OCI-LY1 (cell line): ENCODE measurements around the gene ECSIT.

Source experiments
- H2AFZ ChIP-seq: fragments of 200-600 bp; sonication (generic), shearing (Covaris generic); 2 replicates; pipeline ENCODE4 v1.6.0; 2014; ENCODE audit warnings: antibody characterized with exemption, mild to moderate bottlenecking, low read length
- H3F3A ChIP-seq: fragments of 200-600 bp; sonication (generic), shearing (Covaris generic); 2 replicates; pipeline ENCODE4 v1.6.0; 2014; ENCODE audit warnings: mild to moderate bottlenecking, antibody characterized with exemption, low read length, moderate library complexity; ENCODE audit not compliant: insufficient read depth
- H3K27ac ChIP-seq: fragments of 200-600 bp; sonication (generic); 2 replicates; pipeline ENCODE4 v1.5.1; 2014; ENCODE audit warnings: low read length, mixed run types, mild to moderate bottlenecking, low read depth; ENCODE audit not compliant: poor library complexity, severe bottlenecking
- H3K27me3 ChIP-seq: fragments of 200-600 bp; sonication (generic); 2 replicates; pipeline ENCODE4 v1.6.0; 2014; ENCODE audit warnings: antibody characterized with exemption, mild to moderate bottlenecking, low read length, moderate library complexity; ENCODE audit not compliant: insufficient read depth
- H3K36me3 ChIP-seq: fragments of 200-600 bp; sonication (generic); 2 replicates; pipeline ENCODE4 v1.6.1; 2014; ENCODE audit warnings: mild to moderate bottlenecking, antibody characterized with exemption, low read length, moderate library complexity, mixed read lengths; ENCODE audit not compliant: insufficient read depth
- H3K4me1 ChIP-seq: fragments of 200-600 bp; sonication (generic); 2 replicates; pipeline ENCODE4 v1.5.1; 2014; ENCODE audit warnings: mild to moderate bottlenecking, low read length, moderate library complexity; ENCODE audit not compliant: insufficient read depth, severe bottlenecking
- H3K4me2 ChIP-seq: fragments of 200-600 bp; sonication (generic), shearing (Covaris generic); 2 replicates; pipeline ENCODE4 v1.6.1; 2014; ENCODE audit warnings: low read length
- H3K4me3 ChIP-seq: fragments of 200-600 bp; sonication (generic); 2 replicates; pipeline ENCODE4 v1.5.1; 2014; ENCODE audit warnings: low read length, low read depth, mild to moderate bottlenecking, mixed read lengths; ENCODE audit not compliant: poor library complexity, severe bottlenecking
- H3K79me2 ChIP-seq: fragments of 200-600 bp; shearing (Covaris generic); 2 replicates; pipeline ENCODE4 v1.6.1; 2016; ENCODE audit warnings: mixed run types, low read length, mixed read lengths; ENCODE audit not compliant: insufficient read depth
- H3K9ac ChIP-seq: fragments of 200-600 bp; sonication (generic), shearing (Covaris generic); 2 replicates; pipeline ENCODE4 v1.6.1; 2014; ENCODE audit warnings: mild to moderate bottlenecking, low read length, mixed read lengths
- H3K9me2 ChIP-seq: fragments of 200-600 bp; sonication (generic), shearing (Covaris generic); 2 replicates; pipeline ENCODE4 v1.6.1; 2014; ENCODE audit warnings: low read depth, mild to moderate bottlenecking, low read length, mixed read lengths
- H3K9me3 ChIP-seq: fragments of 200-600 bp; shearing (Covaris generic); 2 replicates; pipeline ENCODE4 v1.6.1; 2014; ENCODE audit warnings: low read length, mixed read lengths
- H4K20me1 ChIP-seq: fragments of 200-600 bp; sonication (generic), shearing (Covaris generic); 2 replicates; pipeline ENCODE4 v1.6.0; 2016; ENCODE audit warnings: mild to moderate bottlenecking, low read length; ENCODE audit not compliant: insufficient read depth
- CTCF ChIP-seq: fragments of 200-600 bp; sonication (generic), shearing (Covaris generic); IDR thresholded peaks from 2 replicates; pipeline ENCODE4 v1.5.1; 2017; ENCODE audit warnings: mild to moderate bottlenecking, antibody characterized with exemption, low read length, moderate library complexity, mixed read lengths
- EZH2 ChIP-seq: fragments of 200-600 bp; sonication (generic), shearing (Covaris generic); IDR thresholded peaks from 2 replicates; pipeline ENCODE4 v1.8.0; 2017; ENCODE audit warnings: borderline replicate concordance, mixed run types, mild to moderate bottlenecking, antibody characterized with exemption, low read length, moderate library complexity, mixed read lengths

Gene ECSIT

GRCh38 chr19:11513946-11514345, 15.0 kb downstream of the ECSIT start:
- H2AFZ ChIP-seq = no peak overlapping the region
- no peaks in the 10 kb centered on the region for H3K79me2 ChIP-seq
- H3K4me1 ChIP-seq = no peaks in the 10 kb centered on the region
- no peak overlapping the region for H3K9ac ChIP-seq
- peaks cover 23% of the 10 kb centered on the region for H3K36me3 ChIP-seq
- no peak overlapping the region for H3K4me2 ChIP-seq
- H3K9me3 ChIP-seq = no peaks in the 10 kb centered on the region
- no peak overlapping the region for H3K27ac ChIP-seq
- no peaks in the 10 kb centered on the region for H3F3A ChIP-seq
- no peaks in the 10 kb centered on the region for H3K9me2 ChIP-seq
- no peaks in the 10 kb centered on the region for H4K20me1 ChIP-seq
- no peak overlapping the region for H3K4me3 ChIP-seq
- H3K27me3 ChIP-seq = no peaks in the 10 kb centered on the region
- TF ChIP-seq EZH2 (no peak), CTCF (no peak)

GRCh38 chr19:11510444-11510843, 18.5 kb downstream of the ECSIT start:
- H3K27ac ChIP-seq = no peak overlapping the region
- TF ChIP-seq EZH2 (no peak), CTCF (no peak)

GRCh38 chr19:11507370-11508078, 21.4 kb downstream of the ECSIT start:
- H4K20me1 ChIP-seq = no peaks in the 10 kb centered on the region
- peak overlapping the region; percentile 88 for H3K4me2 ChIP-seq
- no peaks in the 10 kb centered on the region for H3F3A ChIP-seq
- H3K9me3 ChIP-seq = no peaks in the 10 kb centered on the region
- peak overlapping the region; percentile 84 for H3K4me3 ChIP-seq
- no peaks in the 10 kb centered on the region for H3K9me2 ChIP-seq
- TF ChIP-seq EZH2 = no peak
- no peak for TF ChIP-seq CTCF
- no peaks in the 10 kb centered on the region for H3K27me3 ChIP-seq
- H2AFZ ChIP-seq = no peak overlapping the region
- H3K79me2 ChIP-seq = no peaks in the 10 kb centered on the region
- H3K4me1 ChIP-seq = peaks cover 28% of the 10 kb centered on the region
- peak overlapping the region; percentile 99; the same call in 1 of the 2 replicates for H3K9ac ChIP-seq
- peak overlapping the region; percentile 88 for H3K27ac ChIP-seq
- peaks cover 13% of the 10 kb centered on the region for H3K36me3 ChIP-seq

More at GRCh38 chr19:11510444-11510843, 18.5 kb downstream of the ECSIT start:
- peaks cover 20% of the 10 kb centered on the region for H3K4me1 ChIP-seq
- no peaks in the 10 kb centered on the region for H3K27me3 ChIP-seq
- H3K9me2 ChIP-seq = no peaks in the 10 kb centered on the region
- peaks cover 17% of the 10 kb centered on the region for H3K36me3 ChIP-seq
- no peak overlapping the region for H3K9ac ChIP-seq
- no peak overlapping the region for H3K4me3 ChIP-seq
- H3K4me2 ChIP-seq = no peak overlapping the region
- no peaks in the 10 kb centered on the region for H4K20me1 ChIP-seq
- H3K9me3 ChIP-seq = no peaks in the 10 kb centered on the region
- H3K79me2 ChIP-seq = no peaks in the 10 kb centered on the region
- no peak overlapping the region for H2AFZ ChIP-seq
- H3F3A ChIP-seq = no peaks in the 10 kb centered on the region
